MCF 10A (cell line): ENCODE data around the gene AMN1. TPM values are rescaled to one million over a fixed set of nuclear protein-coding genes. Genes with fewer than 3 reads are reported as not detected.
"Not testable (repeated sequence)": the region's sequence is repeated elsewhere in the genome, so short reads cannot be mapped to it uniquely, and the experiment has no call there.

ENCODE experiments used
- BruUV-seq: library from RNA; stranded (reverse); fragments of 400-500 nt; replicated peaks from 2 replicates; lab custom pipeline; 2021; lab: Mats Ljungman, UMichigan
- CTCF ChIA-PET: fragments of 300-600 bp; sonication (Branson Sonifier 250); formaldehyde crosslinking; extraction: SDS; loops from one replicate; lab custom pipeline; 2021; ENCODE audit warnings: antibody characterized with exemption, inconsistent platforms; lab: Yijun Ruan, JAX
- POLR2A ChIA-PET: fragments of 300-600, 350-650 bp; sonication (Branson Sonifier 250); formaldehyde crosslinking; extraction: SDS; loops from one replicate; lab custom pipeline; 2020; ENCODE audit warnings: antibody characterized with exemption, inconsistent platforms; lab: Yijun Ruan, JAX
- DNase-seq: peaks from one replicate; pipeline ENCODE4 v3.0.0-alpha.2; 2018; ENCODE audit not compliant: unreplicated experiment
- H3K27ac Mint-ChIP-seq: one replicate; pipeline ENCODE4 v1.8.0; 2022; ENCODE audit warnings: mild to moderate bottlenecking, low read depth, mixed read lengths; ENCODE audit not compliant: unreplicated experiment
- H3K27me3 Mint-ChIP-seq: one replicate; pipeline ENCODE4 v1.8.0; 2022; ENCODE audit warnings: mixed read lengths; ENCODE audit not compliant: insufficient read depth, unreplicated experiment
- H3K36me3 Mint-ChIP-seq: one replicate; pipeline ENCODE4 v1.8.0; 2022; ENCODE audit warnings: mild to moderate bottlenecking, moderate library complexity, mixed read lengths; ENCODE audit not compliant: insufficient read depth, unreplicated experiment
- H3K4me1 Mint-ChIP-seq: one replicate; pipeline ENCODE4 v1.8.0; 2022; ENCODE audit warnings: mixed read lengths; ENCODE audit not compliant: insufficient read depth, unreplicated experiment
- H3K4me3 Mint-ChIP-seq: one replicate; pipeline ENCODE4 v1.8.0; 2022; ENCODE audit warnings: mild to moderate bottlenecking, moderate library complexity, mixed read lengths; ENCODE audit not compliant: unreplicated experiment
- H3K9me3 Mint-ChIP-seq: one replicate; pipeline ENCODE4 v1.8.0; 2022; ENCODE audit warnings: mixed read lengths; ENCODE audit not compliant: unreplicated experiment
- CTCF ChIP-seq: fragments of 200-600 bp; IDR thresholded peaks from one replicate; pipeline ENCODE4 v1.8.0; 2022; ENCODE audit warnings: antibody characterized with exemption, mild to moderate bottlenecking; ENCODE audit not compliant: unreplicated experiment
- intact Hi-C: fragments of 100-400 bp; cut with micrococcal nuclease; formaldehyde crosslinking; loops from 2 replicates; pipeline ENCODE4 v1.14.1; 2022
- total RNA-seq: library from RNA; stranded (reverse); gene quantifications from 2 replicates; pipeline ENCODE4 v1.2.3, GENCODE V29; 2022

AMN1 gene
- total RNA-seq, 1 experiment from 2014 or later = 3.0 TPM

GRCh38 chr12:31705621-31706020 is 23.2 kb downstream of the AMN1 start:
- ChIA-PET CTCF (interaction anchor here (0.7 kb wide), 1 partner anchor 738 kb away, joined by 5 read pairs; no protein-coding TSS in a partner anchor), POLR2A (interaction anchor here (0.7 kb wide), 1 partner anchor 615 kb away, joined by 3 read pairs; no protein-coding TSS in a partner anchor)
- H3K27me3 Mint-ChIP-seq = no peaks in the 10 kb centered on the region
- TF ChIP-seq CTCF = no peak
- no peak overlapping the region for H3K4me3 Mint-ChIP-seq
- no peak overlapping the region for H3K27ac Mint-ChIP-seq
- H3K9me3 Mint-ChIP-seq = peaks cover 25% of the 10 kb centered on the region
- no peaks in the 10 kb centered on the region for H3K4me1 Mint-ChIP-seq
- no TSS peak for BruUV-seq
- no peak for DNase-seq
- intact Hi-C loops = no loop called here
- no peaks in the 10 kb centered on the region for H3K36me3 Mint-ChIP-seq

GRCh38 chr12:31702047-31702446 is 26.8 kb downstream of the AMN1 start:
- no peaks in the 10 kb centered on the region for H3K27me3 Mint-ChIP-seq
- H3K9me3 Mint-ChIP-seq = peaks cover 7% of the 10 kb centered on the region
- no peak overlapping the region for H3K4me3 Mint-ChIP-seq
- peak; percentile 36 for DNase-seq
- BruUV-seq = no TSS peak
- ChIA-PET POLR2A (interaction anchor here (1.2 kb wide), 1 partner anchor 31 kb away, joined by 3 read pairs; no protein-coding TSS in a partner anchor), CTCF (interaction anchor here (0.6 to 1.5 kb wide), 5 partner anchors 15 to 659 kb away, joined by 3 read pairs; partner anchors contain the start of gene AMN1)
- no peak overlapping the region for H3K27ac Mint-ChIP-seq
- no peaks in the 10 kb centered on the region for H3K36me3 Mint-ChIP-seq
- H3K4me1 Mint-ChIP-seq = no peaks in the 10 kb centered on the region
- intact Hi-C loops = no loop called here
- TF ChIP-seq CTCF = no peak

GRCh38 chr12:31689921-31690320 is 38.9 kb downstream of the AMN1 start:
- H3K27me3 Mint-ChIP-seq, H3K4me1 Mint-ChIP-seq, H3K9me3 Mint-ChIP-seq, intact Hi-C loops, POLR2A ChIA-PET, BruUV-seq, H3K27ac Mint-ChIP-seq, DNase-seq, H3K4me3 Mint-ChIP-seq, H3K36me3 Mint-ChIP-seq, CTCF ChIA-PET: not testable (repeated sequence)

- no peak overlapping the region for H3K4me3 Mint-ChIP-seq
- H3K27ac Mint-ChIP-seq = no peak overlapping the region
- H3K27me3 Mint-ChIP-seq = no peaks in the 10 kb centered on the region
- CTCF ChIA-PET = interaction anchor here (0.6 kb wide), 1 partner anchor 15 kb away, joined by 3 read pairs; no protein-coding TSS in a partner anchor
- no peak for DNase-seq
- peaks cover 5% of the 10 kb centered on the region for H3K9me3 Mint-ChIP-seq
- POLR2A ChIA-PET = no interaction called here
- no TSS peak for BruUV-seq
- peaks cover 7% of the 10 kb centered on the region for H3K36me3 Mint-ChIP-seq
- no peak for TF ChIP-seq CTCF
- intact Hi-C loops = no loop called here
- no peaks in the 10 kb centered on the region for H3K4me1 Mint-ChIP-seq
Measured at GRCh38 chr12:31687101-31687527, 41.7 kb downstream of the AMN1 start.
